ENCODE measurements around the gene ZDHHC14.
A peak's percentile ranks its signal among the peaks of the same experiment; 100 is the strongest.

The ZDHHC14 gene

GRCh38 chr6:157468054-157468453, 87.1 kb downstream of the ZDHHC14 start:
- DNase-seq: no peak

DNA sequence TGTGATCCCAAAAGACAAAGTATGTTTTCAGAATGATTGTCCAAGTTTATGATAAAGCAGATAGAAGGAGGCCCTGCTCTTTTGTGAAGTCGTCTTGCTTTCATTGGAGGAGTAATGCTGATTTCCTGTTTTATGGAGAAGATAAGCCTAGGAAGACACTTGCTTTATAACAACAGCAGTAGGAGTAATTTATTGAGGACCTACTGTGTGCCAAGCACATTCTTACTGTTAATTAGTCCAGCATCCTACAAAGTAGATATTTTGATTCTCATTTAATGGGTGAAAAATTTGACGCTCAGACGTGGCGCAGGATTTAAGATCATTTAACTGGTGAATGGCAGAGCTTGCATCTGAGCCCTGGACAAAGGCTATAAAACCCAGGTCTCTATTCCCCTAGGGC, 87.6 kb downstream of the ZDHHC14 start:
- DNase-seq: no peak

DNA sequence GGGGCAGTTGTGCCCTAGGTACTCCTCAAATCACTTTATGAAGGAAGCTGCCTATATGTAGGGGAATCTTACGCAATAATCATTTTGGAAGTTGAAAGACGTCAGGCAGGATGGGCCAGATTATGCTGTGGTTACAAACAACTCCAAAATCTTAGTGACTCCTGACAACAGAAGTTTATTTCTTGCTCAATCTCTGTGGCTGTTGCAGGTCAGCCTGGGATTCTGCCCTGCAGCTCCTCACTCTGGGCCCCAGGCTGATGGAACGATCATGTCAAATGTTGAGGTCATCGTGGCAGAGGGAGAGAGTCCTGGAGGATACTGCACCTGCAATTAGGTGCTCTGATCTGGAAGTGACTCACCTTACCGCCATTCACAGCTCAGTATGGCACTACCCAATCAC, 88.4 kb downstream of the ZDHHC14 start:
- no peak for DNase-seq

DNA sequence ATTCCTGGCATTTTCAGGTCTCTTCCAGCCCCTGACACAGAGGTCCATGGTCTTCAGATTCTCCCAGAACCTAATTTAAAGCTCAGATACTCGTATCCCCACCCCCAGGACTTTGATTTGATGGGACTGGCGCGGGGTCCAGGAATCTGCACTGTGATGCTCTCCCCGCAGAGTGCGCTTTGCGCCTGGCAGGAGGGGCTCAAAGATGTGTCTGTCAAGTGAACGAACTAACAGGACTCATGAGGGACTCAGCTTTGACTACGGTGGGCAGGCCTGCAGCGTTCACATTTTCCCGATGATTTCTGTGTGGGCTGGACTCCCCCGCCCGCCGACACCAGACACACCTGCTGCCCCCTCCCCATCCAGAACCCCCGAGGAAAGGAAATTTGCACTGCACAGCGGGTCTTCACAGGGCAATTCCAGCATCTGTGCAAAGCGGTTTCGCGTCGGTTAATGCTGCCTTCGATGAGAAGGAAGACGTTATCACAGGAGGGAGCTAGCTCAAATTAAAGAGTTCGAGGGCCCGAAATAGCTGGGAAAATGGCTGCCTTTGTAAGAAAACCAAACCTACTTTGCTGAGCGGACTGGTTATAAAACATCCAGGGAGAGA, 90.2 kb downstream of the ZDHHC14 start:
- no peak for DNase-seq

DNA sequence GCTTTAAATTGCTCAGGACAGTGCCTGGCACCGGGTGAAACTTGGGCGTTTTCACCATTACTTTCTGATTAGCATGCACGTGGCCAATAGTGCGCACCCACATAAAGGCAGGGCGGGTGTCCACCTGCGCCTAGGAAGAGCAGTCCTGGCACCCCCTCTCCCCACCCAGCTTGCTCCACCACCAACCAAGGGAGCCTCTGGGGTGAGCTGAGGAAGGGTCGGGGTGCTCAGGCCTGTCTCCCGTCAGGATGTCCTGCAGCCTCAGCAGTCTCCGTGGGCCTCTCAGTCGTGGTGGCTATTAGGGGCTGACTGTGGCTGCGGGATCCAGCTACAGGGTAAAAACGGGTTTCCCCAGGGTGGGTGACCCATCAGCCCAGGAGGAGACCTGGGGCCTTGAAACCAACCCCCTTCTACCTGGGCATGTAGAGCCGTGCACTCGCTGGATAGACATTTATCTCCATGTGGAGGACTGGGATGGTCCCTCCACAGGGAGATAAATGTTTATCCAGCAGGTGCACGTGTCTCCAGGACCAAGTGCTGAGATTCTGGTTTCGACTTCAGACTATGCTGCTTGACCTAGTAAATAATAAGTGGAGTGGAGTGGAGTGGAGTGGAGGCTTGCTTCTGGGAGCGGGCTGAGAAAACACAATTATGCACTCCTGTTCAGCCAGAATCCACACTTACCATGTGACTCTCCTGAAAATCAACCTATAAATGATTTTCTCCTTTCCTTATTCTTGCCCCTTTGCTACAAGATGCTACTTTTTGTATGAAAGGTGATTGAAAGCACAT, 91.1 kb downstream of the ZDHHC14 start:
- DNase-seq: no peak

GRCh38 chr6:157476797-157477196, 95.8 kb downstream of the ZDHHC14 start:
- DNase-seq: no peak

DNA sequence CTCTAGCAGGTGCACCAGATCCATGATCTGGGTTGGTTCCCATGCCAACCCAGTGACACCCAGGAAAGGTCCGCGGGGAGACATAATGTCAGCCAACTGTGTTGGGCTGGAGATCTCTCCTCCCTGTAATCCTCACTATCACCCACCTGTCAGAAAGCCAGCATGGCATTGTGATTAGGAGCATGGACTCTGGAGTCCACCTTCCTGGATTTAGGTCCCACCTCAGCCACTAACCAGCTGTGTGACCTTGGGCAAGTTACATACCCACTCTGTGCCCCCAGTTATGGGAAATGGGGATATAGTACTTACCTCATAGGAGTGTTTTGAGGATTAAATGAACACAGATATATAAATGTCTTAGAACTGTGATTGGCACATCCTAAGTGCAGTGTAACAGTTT, 97.9 kb downstream of the ZDHHC14 start:
- no peak for DNase-seq

DNA sequence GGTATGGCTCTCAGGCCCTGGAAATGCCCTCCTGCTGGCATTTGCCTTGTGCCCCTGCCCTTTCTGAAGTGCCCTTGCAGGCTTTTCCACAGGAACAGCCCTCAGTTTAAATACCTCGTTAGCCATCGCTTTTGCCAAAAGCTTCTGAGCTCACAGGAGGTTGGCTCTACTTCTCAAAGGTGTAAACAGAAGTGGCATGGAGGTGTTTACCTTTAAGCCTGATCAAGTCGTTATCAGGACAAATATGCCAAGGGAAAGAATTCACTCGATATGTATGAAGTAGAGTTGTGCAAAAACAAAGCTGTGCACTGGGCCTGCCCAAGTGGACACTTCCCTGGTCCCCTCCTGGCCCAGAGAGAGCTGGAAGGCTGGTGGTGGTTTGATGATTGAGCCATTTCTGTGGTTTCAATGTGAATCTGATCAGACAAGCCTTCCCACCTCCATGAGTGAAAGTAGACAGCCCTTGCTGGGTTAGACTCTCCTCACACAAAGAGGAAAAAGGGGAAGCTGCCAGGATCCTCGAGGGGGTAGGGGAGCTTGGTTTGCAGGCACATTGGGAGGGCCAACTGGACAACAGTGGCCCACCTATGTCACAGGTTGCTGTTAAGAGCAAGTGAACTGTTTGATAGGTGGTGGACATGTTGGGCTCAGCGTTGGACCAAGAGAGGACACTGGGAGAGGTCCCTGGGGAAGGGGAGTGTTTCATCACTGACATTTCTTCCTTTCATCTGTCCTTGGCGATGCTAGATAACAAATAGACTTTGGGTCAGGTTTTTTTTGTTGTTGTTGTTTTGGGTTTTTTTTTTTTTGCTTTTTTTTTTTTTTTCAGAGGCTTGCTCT, 98.7 kb downstream of the ZDHHC14 start:
- DNase-seq: no peak

- no peak for DNase-seq
Observed at GRCh38 chr6:157481189-157481864, 100.3 kb downstream of the ZDHHC14 start.

DNA sequence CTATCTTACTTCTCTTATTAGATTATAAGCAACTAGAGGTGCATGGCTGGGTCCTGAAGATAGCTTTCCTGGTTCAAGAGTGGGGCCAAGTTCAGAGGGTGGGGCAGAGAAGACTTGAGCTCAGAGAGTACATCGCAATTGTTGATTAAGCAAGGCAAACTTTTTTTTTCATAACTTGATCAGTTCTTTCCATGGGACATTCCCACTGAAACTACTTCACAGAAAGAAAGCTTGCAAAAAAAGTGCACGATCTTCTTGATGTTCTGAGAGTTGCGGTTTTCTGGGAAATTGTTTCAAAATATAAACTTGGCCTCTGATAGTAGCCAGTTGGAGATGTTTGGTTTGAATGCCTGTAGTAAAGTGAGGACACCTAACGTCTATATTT, 100.9 kb downstream of the ZDHHC14 start:
- DNase-seq: no peak

DNA sequence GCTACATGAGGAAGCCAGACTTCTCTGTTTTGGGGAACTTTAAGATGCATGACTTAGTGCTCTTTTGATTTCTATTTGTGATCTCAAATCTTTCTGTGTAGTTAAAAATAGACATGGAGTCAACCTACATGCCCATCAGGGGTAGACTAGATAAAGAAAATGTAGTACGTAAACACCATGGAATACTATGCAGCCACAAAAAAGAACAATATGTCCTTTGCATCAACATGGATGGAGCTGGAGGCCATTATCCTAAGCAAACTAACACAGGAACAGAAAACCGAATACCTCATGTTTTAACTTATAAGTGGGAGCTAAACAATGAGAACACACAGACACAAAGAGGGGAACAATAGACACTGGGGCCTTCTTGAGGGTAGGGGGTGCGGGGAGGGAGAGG, 102.8 kb downstream of the ZDHHC14 start:
- no peak for DNase-seq

GRCh38 chr6:157484181-157484580, 103.2 kb downstream of the ZDHHC14 start:
- DNase-seq: no peak

DNA sequence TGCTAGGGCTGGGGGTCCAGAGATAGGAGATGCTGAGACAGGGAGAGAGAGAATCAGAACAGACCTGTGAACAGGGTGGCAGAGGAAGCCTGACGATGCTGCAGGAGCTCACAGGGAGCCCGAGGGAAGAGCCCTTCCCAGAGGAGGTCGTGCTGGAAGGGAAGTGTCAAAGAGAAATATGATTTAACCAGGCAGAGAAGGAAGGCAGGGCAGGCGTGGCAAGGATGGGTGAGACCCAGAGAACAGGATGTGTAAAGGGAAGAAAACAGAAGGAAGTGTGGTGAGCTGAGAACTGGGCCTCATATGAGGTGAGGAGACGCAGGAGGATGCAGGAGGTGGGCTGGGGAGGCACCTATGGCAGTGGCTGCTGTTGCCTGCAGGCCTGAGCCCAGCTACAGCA, 105.6 kb downstream of the ZDHHC14 start:
- no peak for DNase-seq

DNA sequence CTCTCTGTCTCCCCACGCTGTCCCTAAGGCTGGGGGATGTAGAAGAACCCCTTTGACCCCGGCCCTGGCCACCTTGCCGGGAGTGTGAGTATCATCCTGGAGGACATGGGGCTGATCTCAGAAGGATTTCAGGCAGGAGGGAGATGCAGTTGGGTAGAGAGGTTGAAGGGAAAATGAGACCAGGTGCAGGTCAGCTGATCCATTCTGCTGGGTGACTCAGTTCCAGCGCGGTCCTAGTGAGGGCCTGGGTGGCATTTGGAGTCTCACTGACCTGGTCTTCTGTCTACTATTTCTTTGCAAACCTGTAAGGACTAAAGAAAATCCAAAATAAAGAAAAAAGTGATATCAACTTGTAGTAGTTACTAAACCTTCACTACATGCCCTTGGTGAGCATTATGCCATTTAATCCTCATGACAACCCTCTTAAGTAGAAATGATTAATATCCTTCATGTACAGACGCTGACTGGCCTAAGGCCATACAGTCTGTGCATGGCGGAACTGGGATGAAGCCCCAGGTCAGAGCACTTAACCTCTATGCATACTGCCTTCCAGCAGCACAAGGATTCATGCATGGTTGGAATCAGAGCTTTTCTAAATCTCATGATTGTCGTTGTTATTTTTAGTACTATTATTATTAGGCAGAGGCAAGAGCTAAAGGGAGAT, 106.3 kb downstream of the ZDHHC14 start:
- no peak for DNase-seq

GRCh38 chr6:157488058-157488457, 107.1 kb downstream of the ZDHHC14 start:
- DNase-seq: peak; percentile 49

- DNase-seq: no peak
Observed at GRCh38 chr6:157488716-157489118, 107.7 kb downstream of the ZDHHC14 start.

GRCh38 chr6:157490611-157491269, 109.8 kb downstream of the ZDHHC14 start:
- DNase-seq: no peak

GRCh38 chr6:157491571-157492232, 110.7 kb downstream of the ZDHHC14 start:
- no peak for DNase-seq

DNA sequence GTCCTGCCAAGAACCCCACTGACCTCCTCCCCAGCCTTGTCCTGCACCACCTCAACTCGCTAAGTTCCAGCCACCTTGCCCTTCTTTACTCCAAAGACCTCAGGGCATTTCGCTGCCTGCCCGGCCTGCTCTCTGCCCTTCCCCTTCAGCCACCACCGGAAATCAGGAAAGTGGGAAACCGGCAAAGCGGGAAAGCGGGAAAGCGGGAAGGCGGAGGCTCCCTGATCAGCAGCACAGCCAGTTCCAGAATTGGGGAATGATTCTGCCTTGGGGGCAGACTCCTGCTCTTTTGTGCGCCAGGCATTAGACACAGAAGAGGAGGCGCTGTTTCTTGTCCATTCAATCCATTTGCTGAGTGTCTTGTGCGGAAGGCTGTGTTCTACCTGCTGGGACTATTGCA, 111.3 kb downstream of the ZDHHC14 start:
- no peak for DNase-seq

DNA sequence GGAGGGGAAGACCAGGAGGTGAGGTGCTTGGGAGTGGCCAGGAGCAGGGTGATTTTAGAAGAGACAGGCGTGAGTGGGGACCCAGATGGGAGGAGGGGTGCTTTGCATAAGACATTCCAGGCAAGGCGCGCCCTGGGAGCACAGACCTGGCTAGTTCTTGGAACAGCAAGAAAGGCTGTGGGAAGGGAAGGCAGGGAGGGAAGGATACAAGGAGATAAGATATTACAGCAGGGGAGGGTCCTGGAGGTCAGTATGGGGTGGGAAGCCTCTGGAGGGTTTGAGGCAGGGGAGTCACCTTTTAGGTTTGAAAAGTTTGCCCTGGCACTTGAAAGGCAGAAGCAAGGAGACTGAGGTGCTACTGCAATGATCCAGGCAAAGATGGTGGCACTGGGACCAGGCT, 111.8 kb downstream of the ZDHHC14 start:
- DNase-seq: no peak

DNA sequence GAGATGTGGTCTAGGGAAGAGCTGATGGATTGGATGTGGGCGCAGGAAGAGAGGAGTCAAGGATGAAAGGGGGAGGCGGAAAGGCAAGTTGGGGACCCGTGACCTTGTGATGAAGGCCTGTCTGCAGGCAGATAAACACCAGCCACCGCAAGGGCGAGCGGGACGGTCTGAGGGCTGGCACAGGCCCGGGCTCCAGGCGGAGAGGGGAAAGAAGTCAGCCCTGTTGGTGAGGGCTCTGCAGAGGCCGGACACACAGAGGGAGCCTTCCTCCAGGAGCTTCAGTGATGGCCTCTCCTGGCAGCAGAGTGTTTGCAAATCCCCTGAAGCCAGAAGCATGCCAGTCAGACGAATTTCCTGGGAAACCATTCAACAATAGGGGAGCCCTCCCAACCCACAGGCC, 112.2 kb downstream of the ZDHHC14 start:
- DNase-seq: no peak

DNA sequence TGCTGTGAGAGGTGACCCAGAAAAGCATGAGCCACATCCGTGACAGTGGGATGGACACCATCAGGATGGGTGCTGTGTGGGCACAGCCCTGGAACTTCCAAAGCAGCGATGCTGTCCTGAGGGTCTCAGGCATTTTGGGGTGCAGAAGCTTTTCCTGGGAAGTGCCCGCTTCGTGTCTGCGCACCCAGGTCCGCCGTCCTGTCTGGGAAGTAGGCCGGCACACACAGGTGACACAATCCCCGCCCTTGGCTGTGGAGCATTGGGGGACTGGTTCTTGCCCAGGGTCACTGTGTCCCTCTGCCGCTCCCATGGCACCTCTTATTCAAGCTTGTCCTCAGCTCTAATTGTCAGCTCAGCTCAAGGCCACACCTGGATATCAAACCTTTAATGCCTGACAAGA, 112.6 kb downstream of the ZDHHC14 start:
- no peak for DNase-seq

Data from right hindlimb (tissue), 1 donor.